Breast epithelium (tissue), 3 donors: Measurements from ENCODE around the gene BRCA1.

Experiments used
- POLR2A ChIP-seq: fragments of 450-650 bp; IDR thresholded peaks from one replicate; pipeline ENCODE4 v1.6.1; 2016; ENCODE audit warnings: antibody characterized with exemption, mild to moderate bottlenecking, moderate library complexity
- TF ChIP-seq, protein P1 (sequence below), 3 donors: fragments of 450-650 bp; IDR thresholded peaks; one replicate each; pipeline ENCODE4 v1.5.1; 2016 to 2017; ENCODE audit warnings: antibody characterized with exemption in 3 of 3, mild to moderate bottlenecking in 3 of 3, moderate library complexity in 3 of 3

- TF ChIP-seq, protein P1, sequence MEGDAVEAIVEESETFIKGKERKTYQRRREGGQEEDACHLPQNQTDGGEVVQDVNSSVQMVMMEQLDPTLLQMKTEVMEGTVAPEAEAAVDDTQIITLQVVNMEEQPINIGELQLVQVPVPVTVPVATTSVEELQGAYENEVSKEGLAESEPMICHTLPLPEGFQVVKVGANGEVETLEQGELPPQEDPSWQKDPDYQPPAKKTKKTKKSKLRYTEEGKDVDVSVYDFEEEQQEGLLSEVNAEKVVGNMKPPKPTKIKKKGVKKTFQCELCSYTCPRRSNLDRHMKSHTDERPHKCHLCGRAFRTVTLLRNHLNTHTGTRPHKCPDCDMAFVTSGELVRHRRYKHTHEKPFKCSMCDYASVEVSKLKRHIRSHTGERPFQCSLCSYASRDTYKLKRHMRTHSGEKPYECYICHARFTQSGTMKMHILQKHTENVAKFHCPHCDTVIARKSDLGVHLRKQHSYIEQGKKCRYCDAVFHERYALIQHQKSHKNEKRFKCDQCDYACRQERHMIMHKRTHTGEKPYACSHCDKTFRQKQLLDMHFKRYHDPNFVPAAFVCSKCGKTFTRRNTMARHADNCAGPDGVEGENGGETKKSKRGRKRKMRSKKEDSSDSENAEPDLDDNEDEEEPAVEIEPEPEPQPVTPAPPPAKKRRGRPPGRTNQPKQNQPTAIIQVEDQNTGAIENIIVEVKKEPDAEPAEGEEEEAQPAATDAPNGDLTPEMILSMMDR (IDR thresholded peaks at IDR 0.05): no peak
- TF ChIP-seq POLR2A: no peak
These were observed 9.8 kb upstream of the BRCA1 start for GRCh38 chr17:43134774-43135453.
